Omental fat pad (tissue), 4 donors: ENCODE data around the gene SNX22. TPM values are rescaled to one million over a fixed set of nuclear protein-coding genes. Genes with fewer than 3 reads are reported as not detected.
"Not testable (repeated sequence)": the region's sequence is repeated elsewhere in the genome, so short reads cannot be mapped to it uniquely, and the experiment has no call there.

Source experiments
- ATAC-seq: fragments of 150-250 bp; one replicate; pipeline ENCODE4 v1.9.1; 2016; ENCODE audit warnings: mild to moderate bottlenecking, moderate library complexity; ENCODE audit not compliant: low FRiP score
- DNase-seq: peaks from one replicate; pipeline ENCODE4 v3.0.0-alpha.2; 2019; ENCODE audit warnings: low spot score
- total RNA-seq, 4 donors: library from RNA; depleted of rRNA; stranded (reverse); fragments of >200 nt; gene quantifications; one replicate each; pipeline ENCODE4 v1.1.0, GENCODE V29; 2016
- TF ChIP-seq, protein P1 (sequence below), 3 donors: fragments of 450-650 bp; IDR thresholded peaks; one replicate each; pipeline ENCODE4 v1.5.1; 2016 to 2017; ENCODE audit warnings: antibody characterized with exemption in 3 of 3, mild to moderate bottlenecking in 3 of 3, moderate library complexity in 2 of 3

The SNX22 gene
- total RNA-seq, result 1 to 10 TPM in 2 of 4 donors, under 1 TPM in 1, not detected in 1; 0.38 to 2.6 (median 1.2) TPM

- ATAC-seq (peak; percentile 26), DNase-seq (no peak)
- TF ChIP-seq, protein P1, sequence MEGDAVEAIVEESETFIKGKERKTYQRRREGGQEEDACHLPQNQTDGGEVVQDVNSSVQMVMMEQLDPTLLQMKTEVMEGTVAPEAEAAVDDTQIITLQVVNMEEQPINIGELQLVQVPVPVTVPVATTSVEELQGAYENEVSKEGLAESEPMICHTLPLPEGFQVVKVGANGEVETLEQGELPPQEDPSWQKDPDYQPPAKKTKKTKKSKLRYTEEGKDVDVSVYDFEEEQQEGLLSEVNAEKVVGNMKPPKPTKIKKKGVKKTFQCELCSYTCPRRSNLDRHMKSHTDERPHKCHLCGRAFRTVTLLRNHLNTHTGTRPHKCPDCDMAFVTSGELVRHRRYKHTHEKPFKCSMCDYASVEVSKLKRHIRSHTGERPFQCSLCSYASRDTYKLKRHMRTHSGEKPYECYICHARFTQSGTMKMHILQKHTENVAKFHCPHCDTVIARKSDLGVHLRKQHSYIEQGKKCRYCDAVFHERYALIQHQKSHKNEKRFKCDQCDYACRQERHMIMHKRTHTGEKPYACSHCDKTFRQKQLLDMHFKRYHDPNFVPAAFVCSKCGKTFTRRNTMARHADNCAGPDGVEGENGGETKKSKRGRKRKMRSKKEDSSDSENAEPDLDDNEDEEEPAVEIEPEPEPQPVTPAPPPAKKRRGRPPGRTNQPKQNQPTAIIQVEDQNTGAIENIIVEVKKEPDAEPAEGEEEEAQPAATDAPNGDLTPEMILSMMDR (IDR thresholded peaks at IDR 0.05), result no peak
Observed at GRCh38 chr15:64151727-64152506, at the start of gene SNX22. Gene SNX22, plus strand, starts transcription at chr15:64151731. Its CDS starts 45 bp downstream, at chr15:64151776.

- DNase-seq, result no peak
- TF ChIP-seq, protein P1 (IDR thresholded peaks at IDR 0.05), result no peak
- no peak for ATAC-seq
Observed at GRCh38 chr15:64102497-64102896, 49.0 kb upstream of the SNX22 start.

GRCh38 chr15:64105113-64105704 lies 46.3 kb upstream of the SNX22 start:
- TF ChIP-seq, protein P1 (IDR thresholded peaks at IDR 0.05), result no peak
- ATAC-seq, result peak; percentile 15
- no peak for DNase-seq

- ATAC-seq (no peak), DNase-seq (no peak)
- TF ChIP-seq, protein P1 (IDR thresholded peaks at IDR 0.05), result no peak
Observed at GRCh38 chr15:64107337-64107736, 44.2 kb upstream of the SNX22 start.

GRCh38 chr15:64110108-64110701 lies 41.3 kb upstream of the SNX22 start:
- not testable (repeated sequence) for ATAC-seq, DNase-seq

DNA sequence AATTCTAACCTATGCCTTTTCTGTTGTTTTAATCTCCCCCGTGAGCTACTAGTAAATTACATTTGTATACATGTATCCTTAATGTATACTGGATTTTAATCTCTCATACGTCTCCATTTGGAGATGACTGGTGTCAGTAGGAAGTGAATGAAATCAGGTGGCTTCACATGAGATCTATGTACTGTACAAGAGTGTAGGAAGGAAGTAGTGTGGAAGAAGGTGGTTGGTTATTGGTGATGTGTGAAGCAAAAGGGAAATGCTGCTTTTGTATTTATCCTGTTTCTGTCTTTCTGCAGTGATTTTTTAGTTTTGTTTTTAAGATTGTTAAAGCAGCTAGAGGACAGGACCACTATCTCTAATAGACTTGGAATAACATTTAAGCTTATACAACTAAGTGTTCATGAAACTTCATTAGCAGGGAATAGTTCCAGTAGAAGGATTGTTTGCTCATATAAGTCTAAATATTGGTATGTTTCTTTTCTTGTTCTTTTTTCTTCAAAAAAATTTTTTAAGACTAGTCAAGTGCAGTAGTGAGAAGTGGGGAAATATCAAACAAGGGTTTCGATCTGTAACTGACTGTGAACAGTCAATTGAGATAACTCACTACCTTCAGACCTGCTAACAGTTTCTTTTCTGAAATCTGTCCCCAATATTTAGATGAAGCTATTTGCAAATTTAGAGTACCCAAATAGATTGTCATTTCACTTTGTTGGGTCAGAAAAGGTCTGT lies 40.4 kb upstream of the SNX22 start:
- TF ChIP-seq, protein P1 (IDR thresholded peaks at IDR 0.05), result no peak
- DNase-seq (no peak), ATAC-seq (no peak)

DNA sequence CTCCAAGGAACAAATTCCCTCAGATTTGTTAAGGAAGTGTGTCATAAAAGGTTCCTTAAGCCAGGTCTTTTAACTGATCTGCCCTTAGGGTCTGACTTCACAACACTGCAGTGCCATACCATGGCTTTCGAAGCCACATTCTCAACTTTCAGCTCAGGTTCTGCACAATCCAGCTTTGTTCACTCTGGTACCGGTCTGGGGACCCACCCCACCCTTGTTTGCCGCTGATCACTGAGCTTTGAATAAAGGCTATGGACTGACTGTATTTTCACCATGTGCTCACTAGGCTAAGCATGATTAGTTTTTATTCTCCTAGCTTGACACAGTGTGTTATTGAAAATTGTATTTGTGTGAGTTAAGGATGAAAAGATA lies 39.9 kb upstream of the SNX22 start:
- no peak for ATAC-seq
- TF ChIP-seq, protein P1 (IDR thresholded peaks at IDR 0.05), result no peak
- no peak for DNase-seq
